Lung (tissue), 12 donors: ENCODE results near the gene GPI. TPM values are rescaled to one million over a fixed set of nuclear protein-coding genes. Genes with fewer than 3 reads are reported as not detected.

Source experiments
- ATAC-seq: fragments of 200-7000 bp; cut with Tn5 transposase; one replicate; pipeline ENCODE4 v1.9.1; 2020; ENCODE audit warnings: moderate number of reproducible peaks; ENCODE audit not compliant: insufficient read depth, low FRiP score
- DNase-seq, 3 donors: peaks; one replicate each; pipeline ENCODE4 v3.0.0-alpha.2; 2013 to 2017
- H3K27ac ChIP-seq, 2 donors: one replicate each; pipeline ENCODE4 v1.5.1; 2013; ENCODE audit warnings: mild to moderate bottlenecking in 2 of 2, moderate library complexity in 2 of 2, control low read depth in 1 of 2, inconsistent platforms in 1 of 2, low read depth in 1 of 2, low read length in 1 of 2
- H3K27me3 ChIP-seq, 3 donors: one replicate each; pipeline ENCODE4 v1.5.1; 2013; ENCODE audit warnings: low read length in 2 of 3; ENCODE audit not compliant: control insufficient read depth in 3 of 3, insufficient read depth in 3 of 3
- H3K36me3 ChIP-seq, 4 donors: one replicate each; pipeline ENCODE4 v1.5.1; 2013; ENCODE audit warnings: low read length in 4 of 4, mild to moderate bottlenecking in 1 of 4, moderate library complexity in 1 of 4; ENCODE audit not compliant: control insufficient read depth in 4 of 4, insufficient read depth in 4 of 4
- H3K4me1 ChIP-seq, 5 donors: one replicate each; pipeline ENCODE4 v1.5.1; 2013; ENCODE audit warnings: low read length in 5 of 5, mild to moderate bottlenecking in 2 of 5, moderate library complexity in 1 of 5; ENCODE audit not compliant: control insufficient read depth in 5 of 5, insufficient read depth in 5 of 5
- H3K4me3 ChIP-seq: one replicate; pipeline ENCODE4 v1.5.1; 2013; ENCODE audit warnings: mild to moderate bottlenecking, control low read depth, moderate library complexity
- H3K9ac ChIP-seq, 2 donors: one replicate each; pipeline ENCODE4 v1.5.1; 2013; ENCODE audit warnings: low read length in 2 of 2, control low read depth in 1 of 2; ENCODE audit not compliant: insufficient read depth in 1 of 2
- H3K9me3 ChIP-seq, 4 donors: one replicate each; pipeline ENCODE4 v1.5.1; 2013; ENCODE audit warnings: low read length in 3 of 4, mild to moderate bottlenecking in 1 of 4, moderate library complexity in 1 of 4; ENCODE audit not compliant: control insufficient read depth in 4 of 4, insufficient read depth in 3 of 4
- CTCF ChIP-seq: IDR thresholded peaks from 2 replicates; pipeline ENCODE4 v1.5.1; 2012; ENCODE audit warnings: mild to moderate bottlenecking; ENCODE audit errors: control extremely low read depth, extremely low read depth
- WGBS, 2 donors: extraction: QIAGEN DNeasy Blood & Tissue Kit; methylation state at CpG; one replicate each; pipeline ENCODE4 v1.1.7; 2013; 5-methylcytosine and 5-hydroxymethylcytosine counted together
- polyA plus RNA-seq, 2 donors: library from polyadenylated mRNA; stranded (reverse); fragments of 200-250 nt; gene quantifications; one replicate each; pipeline ENCODE4 v1.2.1, GENCODE V29; 2013
- total RNA-seq, 2 donors: library from RNA; depleted of rRNA in 1 of 2; stranded (reverse); fragments of >200 nt in 1 of 2; gene quantifications; one replicate each; pipeline ENCODE4 v1.2.1, GENCODE V29; 2014 to 2021
- donor health status: control.
- donor health status: control.
- donor health status: Bipolar disorder and iron deficiency.
- donor health status: healthy.
- donor health status: DM: yes; HTN: yes; CAD: no.

GPI gene
- total and polyA plus RNA-seq, 4 donors, result 79.8 to 225 (median 121) TPM

- Histone ChIP-seq H3K27me3 (no peaks in the 10 kb centered on the region), H3K9ac (no peak overlapping the region), H3K36me3 (peaks cover 0 to 9% (median 5%) of the 10 kb centered on the region in 4 donors), H3K27ac (no peak overlapping the region), H3K4me3 (no peak overlapping the region), H3K4me1 (peaks cover 0 to 2% (median 0%) of the 10 kb centered on the region in 5 donors), H3K9me3 (no peaks in the 10 kb centered on the region)
- ATAC-seq (no peak), DNase-seq (no peak)
- TF ChIP-seq CTCF, result no peak
- WGBS, 2 donors, result 89 to 90% methylated on average over 13 of the region's 13 CpGs
Measured at GRCh38 chr19:34405892-34406660, 41.1 kb downstream of the GPI start.

DNA sequence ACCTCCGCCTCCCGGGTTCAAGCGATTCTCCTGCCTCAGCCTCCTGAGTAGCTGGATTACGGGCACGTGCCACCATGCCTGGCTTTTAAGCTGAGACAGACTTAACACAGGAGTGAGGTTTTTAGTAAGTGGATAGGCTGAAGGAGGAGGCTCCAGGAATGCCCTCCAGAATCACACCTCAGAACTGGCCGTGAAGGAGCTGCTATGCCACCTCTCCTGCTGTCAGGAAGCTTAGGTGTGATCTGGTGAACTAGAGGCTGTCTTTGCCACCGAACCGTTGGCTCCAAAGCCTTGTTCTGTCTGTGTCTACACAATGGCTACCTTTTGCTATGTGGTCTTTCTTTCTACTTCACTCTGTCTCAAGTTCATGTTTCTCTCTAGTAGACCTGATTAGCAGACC is 43.4 kb downstream of the GPI start:
- no peak overlapping the region for H3K4me3 ChIP-seq
- H3K4me1 ChIP-seq, result peaks cover 0 to 2% (median 0%) of the 10 kb centered on the region in 5 donors
- no peak overlapping the region for H3K27ac ChIP-seq
- H3K27me3 ChIP-seq, result no peaks in the 10 kb centered on the region
- H3K9ac ChIP-seq, result no peak overlapping the region
- ATAC-seq (no peak), DNase-seq (no peak)
- no peak for TF ChIP-seq CTCF
- no peaks in the 10 kb centered on the region for H3K9me3 ChIP-seq
- H3K36me3 ChIP-seq, result peaks cover 0 to 10% (median 8%) of the 10 kb centered on the region in 4 donors
- whole genome bisulfite sequencing, 2 donors, result 84 to 87% methylated on average over 8 of the region's 8 CpGs

- Histone ChIP-seq H3K27ac (no peak overlapping the region), H3K4me3 (no peak overlapping the region), H3K4me1 (peaks cover 0 to 2% (median 0%) of the 10 kb centered on the region in 5 donors), H3K9me3 (no peaks in the 10 kb centered on the region), H3K9ac (no peak overlapping the region), H3K27me3 (no peaks in the 10 kb centered on the region), H3K36me3 (peaks cover 0 to 13% (median 8%) of the 10 kb centered on the region in 4 donors)
- no peak for ATAC-seq
- no peak for TF ChIP-seq CTCF
- no peak for DNase-seq
- WGBS, 2 donors, result 81 to 91% methylated on average over 10 of the region's 10 CpGs
Measured at GRCh38 chr19:34409189-34410164, 44.5 kb downstream of the GPI start.
